ENCODE measurements around the gene ATG9B. TPM values are rescaled to one million over a fixed set of nuclear protein-coding genes. Genes with fewer than 3 reads are reported as not detected.
A peak's percentile ranks its signal among the peaks of the same experiment; 100 is the strongest.

Gene ATG9B
- polyA plus RNA-seq, 10 donors = 0.45 to 2.0 (median 1.1) TPM

GRCh38 chr7:151000897-151001495 is 23.3 kb downstream of the ATG9B start:
- no peak for DNase-seq

GRCh38 chr7:150999497-151000230 is 24.6 kb downstream of the ATG9B start:
- no peak for DNase-seq

- DNase-seq = no peak
Measured at GRCh38 chr7:150999001-150999400, 25.3 kb downstream of the ATG9B start.

GRCh38 chr7:150998341-150998740 is 26.0 kb downstream of the ATG9B start:
- DNase-seq = no peak

- no peak for DNase-seq
Measured at GRCh38 chr7:150997817-150998216, 26.5 kb downstream of the ATG9B start.

- DNase-seq = no peak
Measured at GRCh38 chr7:150997075-150997511, 27.2 kb downstream of the ATG9B start.

- peak in 1 of 3 donors; percentile 32 for DNase-seq
Measured at GRCh38 chr7:150996376-150997074, 27.8 kb downstream of the ATG9B start.

GRCh38 chr7:150994838-150995510 is 29.3 kb downstream of the ATG9B start:
- DNase-seq = no peak

- DNase-seq = no peak
Measured at GRCh38 chr7:150994141-150994837, 30.0 kb downstream of the ATG9B start.

- DNase-seq = no peak
Measured at GRCh38 chr7:150993511-150993910, 30.8 kb downstream of the ATG9B start.

GRCh38 chr7:150992833-150993302 is 31.4 kb downstream of the ATG9B start:
- peak in 1 of 3 donors; percentile 64 for DNase-seq

GRCh38 chr7:150992051-150992640 is 32.1 kb downstream of the ATG9B start:
- no peak for DNase-seq

- DNase-seq = no peak
Measured at GRCh38 chr7:150990416-150991186, 33.7 kb downstream of the ATG9B start, which contains the start of gene NOS3. NOS3 (plus strand) TSS chr7:150991017; CDS start chr7:150993804, 2,787 bp downstream.

GRCh38 chr7:150989456-150989855 is 34.8 kb downstream of the ATG9B start:
- DNase-seq = peak in 1 of 3 donors; percentile 4

GRCh38 chr7:150988230-150989226 is 35.8 kb downstream of the ATG9B start:
- DNase-seq = peak in 2 of 3 donors; percentile 66 to 85

GRCh38 chr7:150986556-150986955 is 37.7 kb downstream of the ATG9B start:
- DNase-seq = no peak

- DNase-seq = peak in 1 of 3 donors; percentile 65
Measured at GRCh38 chr7:150986099-150986512, 38.2 kb downstream of the ATG9B start.

- peak in 2 of 3 donors; percentile 59 to 68 for DNase-seq
Measured at GRCh38 chr7:150983893-150984368, 40.4 kb downstream of the ATG9B start.
